K562 (cell line): ENCODE results near the gene BET1L. TPM values are rescaled to one million over a fixed set of nuclear protein-coding genes. Genes with fewer than 3 reads are reported as not detected.

Experiments used
- ATAC-seq: fragments of 200-7000 bp; cut with Tn5 transposase; 3 replicates; pipeline ENCODE4 v1.9.1; 2020; ENCODE audit warnings: moderate library complexity
- BruUV-seq: library from RNA; stranded (reverse); fragments of 400-500 nt; replicated peaks from 2 replicates; lab custom pipeline; 2021; lab: Mats Ljungman, UMichigan
- CTCF ChIA-PET: fragments of 300-600 bp; formaldehyde crosslinking; extraction: SDS; loops from one replicate; lab custom pipeline; 2021; ENCODE audit warnings: low intra/inter-chr PET ratio; lab: Yijun Ruan, JAX
- POLR2A ChIA-PET: fragments of 300-600, 350-650 bp; sonication (Branson Sonifier 250); formaldehyde crosslinking; extraction: SDS; loops from one replicate; lab custom pipeline; 2021; ENCODE audit warnings: antibody characterized with exemption, inconsistent platforms; lab: Yijun Ruan, JAX
- DNase-seq, 4 experiments: peaks; one replicate each; pipeline versions ENCODE4 v3.0.0 to v3.0.0-alpha.2; 2011 to 2018; ENCODE audit warnings: low spot score in 3 of 4, mixed read lengths in 3 of 4; ENCODE audit errors: extremely low read depth in 1 of 4
- FAIRE-seq: peaks from 2 replicates; lab custom pipeline; 2011; peaks lifted over from hg19 to GRCh38; lab: Jason Lieb, UNC
- H2AFZ ChIP-seq: 2 replicates; pipeline ENCODE4 v1.6.0; 2011; ENCODE audit warnings: low read depth, low read length, control low read depth, inconsistent platforms
- H3K27ac ChIP-seq: fragments of 200-600 bp; 3 replicates; pipeline ENCODE4 v1.8.0; 2011; ENCODE audit warnings: low read depth, mild to moderate bottlenecking, control low read depth, inconsistent platforms, low read length, moderate library complexity, mixed read lengths; ENCODE audit errors: extremely low read depth
- H3K27me3 ChIP-seq, 2 experiments: fragments of 300-600 bp in 1 of 2; 2 replicates in 1 of 2; 3 replicates in 1 of 2; pipeline versions ENCODE4 v1.6.0 to v1.8.0; 2011; ENCODE audit warnings: inconsistent platforms in 2 of 2, low read length in 2 of 2, mild to moderate bottlenecking in 1 of 2, mixed read lengths in 1 of 2, moderate library complexity in 1 of 2; ENCODE audit not compliant: control insufficient read depth in 2 of 2, insufficient read depth in 2 of 2
- H3K36me3 ChIP-seq: fragments of 300-600 bp; 3 replicates; pipeline ENCODE4 v1.8.0; 2011; ENCODE audit warnings: mild to moderate bottlenecking, low read length, inconsistent platforms; ENCODE audit not compliant: control insufficient read depth, insufficient read depth
- H3K4me1 ChIP-seq, 2 experiments: fragments of 200-600 bp in 1 of 2; replicated peaks in 1 of 2; 2 replicates in 1 of 2; 3 replicates in 1 of 2; pipeline versions ENCODE4 v1.5.1 to v1.8.0; 2011; ENCODE audit warnings: inconsistent platforms in 2 of 2, low read length in 2 of 2, mild to moderate bottlenecking in 1 of 2, mixed read lengths in 1 of 2, moderate library complexity in 1 of 2; ENCODE audit not compliant: control insufficient read depth in 2 of 2, insufficient read depth in 2 of 2
- H3K4me2 ChIP-seq: 2 replicates; pipeline ENCODE4 v1.6.1; 2011; ENCODE audit warnings: low read length, control low read depth, inconsistent platforms, mixed read lengths; ENCODE audit not compliant: insufficient read depth
- H3K4me3 ChIP-seq: fragments of 200-600 bp; sonication (generic), shearing (Covaris generic); 2 replicates; pipeline ENCODE4 v1.5.1; 2016; ENCODE audit warnings: control low read depth, inconsistent platforms
- H3K79me2 ChIP-seq: fragments of 200-600 bp; 3 replicates; pipeline ENCODE4 v1.8.0; 2011; ENCODE audit warnings: low read length, inconsistent platforms; ENCODE audit not compliant: control insufficient read depth, insufficient read depth
- H3K9ac ChIP-seq, 2 experiments: 2 replicates each; pipeline versions ENCODE4 v1.6.0 to v1.6.1; 2011; ENCODE audit warnings: low read depth in 2 of 2, low read length in 2 of 2, control low read depth in 1 of 2, inconsistent platforms in 1 of 2, mild to moderate bottlenecking in 1 of 2, mixed read lengths in 1 of 2; ENCODE audit not compliant: insufficient read depth in 1 of 2
- H3K9me1 ChIP-seq: one replicate; pipeline ENCODE4 v1.6.0; 2011; ENCODE audit warnings: inconsistent platforms, mild to moderate bottlenecking, low read length, moderate library complexity; ENCODE audit not compliant: control insufficient read depth, insufficient read depth
- H3K9me3 ChIP-seq: replicated peaks from 2 replicates; pipeline ENCODE4 v1.5.1; 2011; ENCODE audit warnings: low read depth, low read length, inconsistent platforms; ENCODE audit not compliant: control insufficient read depth, insufficient read depth
- H4K20me1 ChIP-seq: replicated peaks from 2 replicates; pipeline ENCODE4 v1.6.1; 2011; ENCODE audit warnings: low read length, inconsistent platforms, mixed read lengths; ENCODE audit not compliant: control insufficient read depth, insufficient read depth
- C11orf30 ChIP-seq: fragments of 450-650 bp; IDR thresholded peaks from 2 replicates; pipeline ENCODE4 v1.6.1; 2016; ENCODE audit warnings: low read depth, mild to moderate bottlenecking
- FOXP1 ChIP-seq: sonication (generic); formaldehyde crosslinking; IDR thresholded peaks from 2 replicates; pipeline ENCODE4 v1.8.0; 2022; ENCODE audit warnings: mild to moderate bottlenecking, missing genetic modification reagents
- NONO ChIP-seq, 2 experiments: fragments of 200-400 bp in 1 of 2; fragments of 450-650 bp in 1 of 2; formaldehyde crosslinking in 1 of 2; IDR thresholded peaks; 2 replicates each; pipeline ENCODE4 v1.6.1; 2017; ENCODE audit warnings: low read depth in 2 of 2, mild to moderate bottlenecking in 2 of 2, moderate library complexity in 2 of 2, low read length in 1 of 2
- NR1H2 ChIP-seq: sonication (generic); formaldehyde crosslinking; IDR thresholded peaks from 2 replicates; pipeline ENCODE4 v1.4.0; 2020; ENCODE audit warnings: mild to moderate bottlenecking, missing genetic modification reagents
- POLR2G ChIP-seq: fragments of 200-400 bp; formaldehyde crosslinking; IDR thresholded peaks from 2 replicates; pipeline ENCODE4 v1.6.1; 2017; ENCODE audit warnings: low read depth, mild to moderate bottlenecking, antibody characterized with exemption, low read length, moderate library complexity
- SP1 ChIP-seq: sonication (generic); formaldehyde crosslinking; IDR thresholded peaks from 2 replicates; pipeline ENCODE4 v1.8.1; 2022; ENCODE audit warnings: mild to moderate bottlenecking, missing genetic modification reagents
- YBX1 ChIP-seq: fragments of 450-650 bp; IDR thresholded peaks from 2 replicates; pipeline ENCODE4 v1.7.1; 2016; ENCODE audit warnings: mild to moderate bottlenecking
- ZKSCAN1 ChIP-seq: fragments of 150-350 bp; IDR thresholded peaks from 2 replicates; pipeline ENCODE4 v1.6.1; 2016; ENCODE audit warnings: low read depth, low read length
- ZKSCAN8 ChIP-seq: fragments of 200-800 bp; sonication (Bioruptor generic); IDR thresholded peaks from 2 replicates; pipeline ENCODE4 v1.6.1; 2016; ENCODE audit warnings: missing genetic modification characterization, missing compliant biosample characterization
- WGBS: fragments of 100-300 bp; shearing (Covaris generic); methylation state at CpG from one replicate; pipeline ENCODE4 v1.1.6; 2016; ENCODE audit warnings: low coverage, mixed read lengths; ENCODE audit not compliant: insufficient coverage; ENCODE audit errors: missing lambda C conversion rate; 5-methylcytosine and 5-hydroxymethylcytosine counted together
- in situ Hi-C: fragments of 300-500 bp; cut with MboI; formaldehyde crosslinking; loops from 4 replicates; pipeline ENCODE4 v1.15.0; 2018; ENCODE audit warnings: inconsistent platforms, mixed read lengths
- intact Hi-C: fragments of 100-400 bp; cut with micrococcal nuclease; formaldehyde crosslinking; loops from 2 replicates; pipeline ENCODE4 v1.14.2; 2022
- polyA plus RNA-seq, 8 experiments: library from polyadenylated mRNA; depleted of rRNA in 4 of 8; stranded (reverse) in 5 of 8; unstranded in 3 of 8; fragments of >200 nt; fragmentation: Nextera tagmentation in 2 of 8; fragmentation: Illumina TruSeq in 1 of 8; extraction: Ambion mirVana in 2 of 8; extraction: Trizol in 1 of 8; gene quantifications; 2 replicates each; pipeline versions ENCODE4 v1.2.1 to v1.2.3, GENCODE V29; 2011 to 2014; ENCODE audit warnings: inconsistent platforms in 1 of 8, missing spikeins in 1 of 8
- total RNA-seq, 7 experiments: library from RNA; depleted of rRNA in 6 of 7; stranded (reverse); fragments of >200 nt in 6 of 7; fragmentation: Illumina TruSeq in 2 of 7; extraction: Trizol in 2 of 7; gene quantifications; 2 replicates each; pipeline versions ENCODE4 v1.2.1 to v1.2.3, GENCODE V29; 2011 to 2021; ENCODE audit warnings: low replicate concordance in 1 of 7
- TF ChIP-seq, protein P1 (sequence below), 2 experiments: fragments of 150-350 bp in 1 of 2; IDR thresholded peaks; 2 replicates each; pipeline ENCODE4 v1.6.1; 2012 to 2016; ENCODE audit warnings: low read depth in 2 of 2, low read length in 2 of 2, mild to moderate bottlenecking in 1 of 2, moderate library complexity in 1 of 2
- TF ChIP-seq, protein P2 (sequence below): IDR thresholded peaks from 3 replicates; pipeline ENCODE4 v1.6.1; 2011; ENCODE audit warnings: borderline replicate concordance, mild to moderate bottlenecking, moderate library complexity; ENCODE audit not compliant: insufficient read length; ENCODE audit errors: extremely low read depth
- TF ChIP-seq, protein P3 (sequence below): fragments of 250-450 bp; sonication (Bioruptor Pico); IDR thresholded peaks from 2 replicates; pipeline ENCODE4 v1.4.0; 2020; ENCODE audit warnings: mild to moderate bottlenecking, moderate library complexity, borderline replicate concordance

The BET1L gene
- total and polyA plus RNA-seq, 9 of the 15 experiments (the other 6 are each of a cell fraction or from before 2014, with no cell fraction given) = 9.9 to 69.1 (median 19.9) TPM

GRCh38 chr11:199004-199581, 8.1 kb downstream of the BET1L start:
- H3K79me2 ChIP-seq = peaks cover 4% of the 10 kb centered on the region; the same call in 1 of the 3 replicates
- no peaks in the 10 kb centered on the region for H3K9me1 ChIP-seq
- H3K27me3 ChIP-seq = no peaks in the 10 kb centered on the region
- no peak overlapping the region for H2AFZ ChIP-seq
- peaks cover 13% of the 10 kb centered on the region for H4K20me1 ChIP-seq
- no peak for DNase-seq
- POLR2A ChIA-PET = interaction anchor here (0.5 to 2.4 kb wide), 5 partner anchors 8 to 233 kb away, joined by 3 to 23 read pairs (median 3); partner anchors contain the start of genes BET1L and RIC8A
- H3K4me1 ChIP-seq = peaks cover 13 to 33% of the 10 kb centered on the region in 2 experiments; a peak in 4 of 5 replicates
- H3K9me3 ChIP-seq = no peaks in the 10 kb centered on the region
- no peak for FAIRE-seq
- ATAC-seq = no peak
- peaks cover 25% of the 10 kb centered on the region; the same call in 2 of the 3 replicates for H3K36me3 ChIP-seq
- in situ Hi-C loops = loop anchor here (5.0 kb wide), 1 partner anchor 318 kb away; no protein-coding TSS in a partner anchor
- BruUV-seq = no TSS peak
- 0 out of 4 replicates have a peak overlapping the region, but pooled peaks of 1 of the 2 experiments have one; percentile 35 for H3K9ac ChIP-seq
- H3K27ac ChIP-seq = no peak overlapping the region
- CTCF ChIA-PET = no interaction called here
- no peak overlapping the region for H3K4me2 ChIP-seq
- 72% methylated on average over 12 of the region's 13 CpGs for WGBS
- no peak overlapping the region for H3K4me3 ChIP-seq
- intact Hi-C loops = no loop called here
- TF ChIP-seq, protein P1, sequence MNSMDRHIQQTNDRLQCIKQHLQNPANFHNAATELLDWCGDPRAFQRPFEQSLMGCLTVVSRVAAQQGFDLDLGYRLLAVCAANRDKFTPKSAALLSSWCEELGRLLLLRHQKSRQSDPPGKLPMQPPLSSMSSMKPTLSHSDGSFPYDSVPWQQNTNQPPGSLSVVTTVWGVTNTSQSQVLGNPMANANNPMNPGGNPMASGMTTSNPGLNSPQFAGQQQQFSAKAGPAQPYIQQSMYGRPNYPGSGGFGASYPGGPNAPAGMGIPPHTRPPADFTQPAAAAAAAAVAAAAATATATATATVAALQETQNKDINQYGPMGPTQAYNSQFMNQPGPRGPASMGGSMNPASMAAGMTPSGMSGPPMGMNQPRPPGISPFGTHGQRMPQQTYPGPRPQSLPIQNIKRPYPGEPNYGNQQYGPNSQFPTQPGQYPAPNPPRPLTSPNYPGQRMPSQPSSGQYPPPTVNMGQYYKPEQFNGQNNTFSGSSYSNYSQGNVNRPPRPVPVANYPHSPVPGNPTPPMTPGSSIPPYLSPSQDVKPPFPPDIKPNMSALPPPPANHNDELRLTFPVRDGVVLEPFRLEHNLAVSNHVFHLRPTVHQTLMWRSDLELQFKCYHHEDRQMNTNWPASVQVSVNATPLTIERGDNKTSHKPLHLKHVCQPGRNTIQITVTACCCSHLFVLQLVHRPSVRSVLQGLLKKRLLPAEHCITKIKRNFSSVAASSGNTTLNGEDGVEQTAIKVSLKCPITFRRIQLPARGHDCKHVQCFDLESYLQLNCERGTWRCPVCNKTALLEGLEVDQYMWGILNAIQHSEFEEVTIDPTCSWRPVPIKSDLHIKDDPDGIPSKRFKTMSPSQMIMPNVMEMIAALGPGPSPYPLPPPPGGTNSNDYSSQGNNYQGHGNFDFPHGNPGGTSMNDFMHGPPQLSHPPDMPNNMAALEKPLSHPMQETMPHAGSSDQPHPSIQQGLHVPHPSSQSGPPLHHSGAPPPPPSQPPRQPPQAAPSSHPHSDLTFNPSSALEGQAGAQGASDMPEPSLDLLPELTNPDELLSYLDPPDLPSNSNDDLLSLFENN (IDR thresholded peaks at IDR 0.05; ENCODE audit: low read depth in 2 of 2, low read length in 2 of 2) = no peak
- TF ChIP-seq ZKSCAN8 (CRISPR knock-in tag) (no peak), POLR2G (peak; percentile 61), C11orf30 (no peak), NONO (IDR thresholded peaks at IDR 0.05; ENCODE audit: low read depth in 2 of 2, low read length in 1 of 2) (no peak), SP1 (no peak), ZKSCAN1 (no peak), NR1H2 (CRISPR knock-in tag) (no peak), YBX1 (no peak), FOXP1 (CRISPR knock-in tag) (no peak)
- TF ChIP-seq, protein P2, sequence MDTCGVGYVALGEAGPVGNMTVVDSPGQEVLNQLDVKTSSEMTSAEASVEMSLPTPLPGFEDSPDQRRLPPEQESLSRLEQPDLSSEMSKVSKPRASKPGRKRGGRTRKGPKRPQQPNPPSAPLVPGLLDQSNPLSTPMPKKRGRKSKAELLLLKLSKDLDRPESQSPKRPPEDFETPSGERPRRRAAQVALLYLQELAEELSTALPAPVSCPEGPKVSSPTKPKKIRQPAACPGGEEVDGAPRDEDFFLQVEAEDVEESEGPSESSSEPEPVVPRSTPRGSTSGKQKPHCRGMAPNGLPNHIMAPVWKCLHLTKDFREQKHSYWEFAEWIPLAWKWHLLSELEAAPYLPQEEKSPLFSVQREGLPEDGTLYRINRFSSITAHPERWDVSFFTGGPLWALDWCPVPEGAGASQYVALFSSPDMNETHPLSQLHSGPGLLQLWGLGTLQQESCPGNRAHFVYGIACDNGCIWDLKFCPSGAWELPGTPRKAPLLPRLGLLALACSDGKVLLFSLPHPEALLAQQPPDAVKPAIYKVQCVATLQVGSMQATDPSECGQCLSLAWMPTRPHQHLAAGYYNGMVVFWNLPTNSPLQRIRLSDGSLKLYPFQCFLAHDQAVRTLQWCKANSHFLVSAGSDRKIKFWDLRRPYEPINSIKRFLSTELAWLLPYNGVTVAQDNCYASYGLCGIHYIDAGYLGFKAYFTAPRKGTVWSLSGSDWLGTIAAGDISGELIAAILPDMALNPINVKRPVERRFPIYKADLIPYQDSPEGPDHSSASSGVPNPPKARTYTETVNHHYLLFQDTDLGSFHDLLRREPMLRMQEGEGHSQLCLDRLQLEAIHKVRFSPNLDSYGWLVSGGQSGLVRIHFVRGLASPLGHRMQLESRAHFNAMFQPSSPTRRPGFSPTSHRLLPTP = no peak
- TF ChIP-seq, protein P3, sequence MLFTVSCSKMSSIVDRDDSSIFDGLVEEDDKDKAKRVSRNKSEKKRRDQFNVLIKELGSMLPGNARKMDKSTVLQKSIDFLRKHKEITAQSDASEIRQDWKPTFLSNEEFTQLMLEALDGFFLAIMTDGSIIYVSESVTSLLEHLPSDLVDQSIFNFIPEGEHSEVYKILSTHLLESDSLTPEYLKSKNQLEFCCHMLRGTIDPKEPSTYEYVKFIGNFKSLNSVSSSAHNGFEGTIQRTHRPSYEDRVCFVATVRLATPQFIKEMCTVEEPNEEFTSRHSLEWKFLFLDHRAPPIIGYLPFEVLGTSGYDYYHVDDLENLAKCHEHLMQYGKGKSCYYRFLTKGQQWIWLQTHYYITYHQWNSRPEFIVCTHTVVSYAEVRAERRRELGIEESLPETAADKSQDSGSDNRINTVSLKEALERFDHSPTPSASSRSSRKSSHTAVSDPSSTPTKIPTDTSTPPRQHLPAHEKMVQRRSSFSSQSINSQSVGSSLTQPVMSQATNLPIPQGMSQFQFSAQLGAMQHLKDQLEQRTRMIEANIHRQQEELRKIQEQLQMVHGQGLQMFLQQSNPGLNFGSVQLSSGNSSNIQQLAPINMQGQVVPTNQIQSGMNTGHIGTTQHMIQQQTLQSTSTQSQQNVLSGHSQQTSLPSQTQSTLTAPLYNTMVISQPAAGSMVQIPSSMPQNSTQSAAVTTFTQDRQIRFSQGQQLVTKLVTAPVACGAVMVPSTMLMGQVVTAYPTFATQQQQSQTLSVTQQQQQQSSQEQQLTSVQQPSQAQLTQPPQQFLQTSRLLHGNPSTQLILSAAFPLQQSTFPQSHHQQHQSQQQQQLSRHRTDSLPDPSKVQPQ (CRISPR knock-in tag) = no peak
